SU-DHL-6 (cell line): ENCODE measurements around the gene KIAA1586.

ENCODE experiments used
- H2AFZ ChIP-seq: fragments of 200-600 bp; sonication (generic); 2 replicates; pipeline ENCODE4 v1.6.1; 2014; ENCODE audit warnings: low read depth, mild to moderate bottlenecking, moderate library complexity, mixed read lengths, antibody characterized with exemption, low read length; ENCODE audit not compliant: severe bottlenecking
- H3F3A ChIP-seq: fragments of 200-600 bp; shearing (Covaris generic); 2 replicates; pipeline ENCODE4 v1.6.0; 2016; ENCODE audit warnings: antibody characterized with exemption, mild to moderate bottlenecking; ENCODE audit not compliant: insufficient read depth
- H3K27ac ChIP-seq: fragments of 200-600 bp; sonication (generic); 2 replicates; pipeline ENCODE4 v1.5.1; 2016; ENCODE audit warnings: low read depth, mild to moderate bottlenecking, low read length, moderate library complexity, mixed read lengths
- H3K27me3 ChIP-seq: fragments of 200-600 bp; sonication (generic), shearing (Covaris generic); 2 replicates; pipeline ENCODE4 v1.6.0; 2014; ENCODE audit warnings: mild to moderate bottlenecking, low read length
- H3K36me3 ChIP-seq: fragments of 200-600 bp; sonication (generic); 2 replicates; pipeline ENCODE4 v1.6.1; 2014; ENCODE audit warnings: mild to moderate bottlenecking, low read length, mixed read lengths
- H3K4me2 ChIP-seq: fragments of 300-600, 200-600 bp; shearing (Covaris generic), sonication (generic); 2 replicates; pipeline ENCODE4 v1.6.0; 2014; ENCODE audit warnings: low read length, low read depth, mild to moderate bottlenecking; ENCODE audit not compliant: poor library complexity, severe bottlenecking
- H3K4me3 ChIP-seq: fragments of 200-600 bp; sonication (generic); 2 replicates; pipeline ENCODE4 v1.5.1; 2014; ENCODE audit warnings: antibody characterized with exemption, low read length, mild to moderate bottlenecking, mixed read lengths; ENCODE audit not compliant: insufficient read depth, poor library complexity, severe bottlenecking
- H3K79me2 ChIP-seq: fragments of 200-600 bp; sonication (generic); 2 replicates; pipeline ENCODE4 v1.6.1; 2014; ENCODE audit warnings: mild to moderate bottlenecking, low read length, moderate library complexity; ENCODE audit not compliant: insufficient read depth
- H3K9ac ChIP-seq: fragments of 200-600 bp; sonication (generic); 2 replicates; pipeline ENCODE4 v1.7.0; 2014; ENCODE audit warnings: mild to moderate bottlenecking, low read length
- H3K9me2 ChIP-seq: fragments of 200-600 bp; sonication (generic); replicated peaks from 2 replicates; pipeline ENCODE4 v1.6.1; 2014; ENCODE audit warnings: low read length; ENCODE audit not compliant: insufficient read depth
- H3K9me3 ChIP-seq: fragments of 200-600 bp; sonication (generic); 2 replicates; pipeline ENCODE4 v1.6.1; 2014; ENCODE audit warnings: low read length, mixed read lengths; ENCODE audit not compliant: insufficient read depth
- H4K20me1 ChIP-seq: fragments of 200-600 bp; sonication (generic); 2 replicates; pipeline ENCODE4 v1.6.1; 2014; ENCODE audit warnings: low read depth, mild to moderate bottlenecking, antibody characterized with exemption, low read length, moderate library complexity, mixed read lengths
- CTCF ChIP-seq: fragments of 200-600 bp; sonication (generic); IDR thresholded peaks from one replicate; pipeline ENCODE4 v1.5.1; 2017; ENCODE audit warnings: antibody characterized with exemption, mild to moderate bottlenecking, low read length, moderate library complexity; ENCODE audit not compliant: insufficient read depth, poor library complexity, severe bottlenecking
- EZH2phosphoT487 ChIP-seq: fragments of 200-600 bp; sonication (generic), shearing (Covaris generic); conservative IDR thresholded peaks from 2 replicates; pipeline ENCODE4 v1.6.1; 2018; ENCODE audit warnings: mild to moderate bottlenecking, antibody characterized with exemption, low read length, moderate library complexity, mixed read lengths

The KIAA1586 gene

GRCh38 chr6:57069228-57069627, 22.7 kb downstream of the KIAA1586 start:
- no peaks in the 10 kb centered on the region for H3K79me2 ChIP-seq
- H3K9ac ChIP-seq = no peak overlapping the region
- no peaks in the 10 kb centered on the region for H3F3A ChIP-seq
- H3K9me3 ChIP-seq = no peaks in the 10 kb centered on the region
- H3K27me3 ChIP-seq = no peaks in the 10 kb centered on the region
- H3K27ac ChIP-seq = no peak overlapping the region
- H3K36me3 ChIP-seq = peaks cover 6% of the 10 kb centered on the region; the same call in 1 of the 2 replicates
- H3K4me3 ChIP-seq = no peak overlapping the region
- no peak overlapping the region for H3K4me2 ChIP-seq
- no peaks in the 10 kb centered on the region for H3K9me2 ChIP-seq
- TF ChIP-seq CTCF (no peak), EZH2phosphoT487 (no peak)
- H4K20me1 ChIP-seq = no peaks in the 10 kb centered on the region
- no peak overlapping the region for H2AFZ ChIP-seq

- Histone ChIP-seq H3K9me3 (no peaks in the 10 kb centered on the region), H4K20me1 (no peaks in the 10 kb centered on the region), H3K9me2 (no peaks in the 10 kb centered on the region), H3F3A (no peaks in the 10 kb centered on the region), H3K27ac (no peak overlapping the region), H3K4me2 (no peak overlapping the region), H3K79me2 (no peaks in the 10 kb centered on the region), H3K9ac (no peak overlapping the region), H3K27me3 (no peaks in the 10 kb centered on the region), H3K36me3 (peaks cover 6% of the 10 kb centered on the region; the same call in 1 of the 2 replicates), H3K4me3 (no peak overlapping the region), H2AFZ (no peak overlapping the region)
- TF ChIP-seq CTCF (no peak), EZH2phosphoT487 (no peak)
These were observed 23.4 kb downstream of the KIAA1586 start for GRCh38 chr6:57069920-57070331.

- H4K20me1 ChIP-seq = no peaks in the 10 kb centered on the region
- no peak overlapping the region for H3K9ac ChIP-seq
- H3K79me2 ChIP-seq = no peaks in the 10 kb centered on the region
- no peaks in the 10 kb centered on the region for H3K9me3 ChIP-seq
- H3K27me3 ChIP-seq = no peaks in the 10 kb centered on the region
- TF ChIP-seq CTCF (no peak), EZH2phosphoT487 (no peak)
- no peak overlapping the region for H3K4me3 ChIP-seq
- H2AFZ ChIP-seq = no peak overlapping the region
- no peaks in the 10 kb centered on the region for H3F3A ChIP-seq
- no peaks in the 10 kb centered on the region for H3K9me2 ChIP-seq
- peaks cover 6% of the 10 kb centered on the region; the same call in 1 of the 2 replicates for H3K36me3 ChIP-seq
- H3K27ac ChIP-seq = no peak overlapping the region
- H3K4me2 ChIP-seq = no peak overlapping the region
These were observed 25.6 kb downstream of the KIAA1586 start for GRCh38 chr6:57072108-57072507.
